Left renal pelvis (tissue), 4 donors: ENCODE results near the gene NAIF1. TPM values are rescaled to one million over a fixed set of nuclear protein-coding genes. Genes with fewer than 3 reads are reported as not detected.
"Not testable (repeated sequence)": the region's sequence is repeated elsewhere in the genome, so short reads cannot be mapped to it uniquely, and the experiment has no call there.

ENCODE experiments used
- DNase-seq, 4 donors: peaks; one replicate each; pipeline ENCODE4 v3.0.0-alpha.2; 2013; ENCODE audit warnings: low read depth in 4 of 4, low spot score in 3 of 4
- polyA plus RNA-seq, 4 donors: library from polyadenylated mRNA; unstranded; fragments of 120-200 nt; gene quantifications; one replicate each; pipeline ENCODE4 v1.2.1, GENCODE V29; 2013; ENCODE audit not compliant: insufficient read length in 4 of 4

The NAIF1 gene
- 10 to 100 TPM in 2 of 4 donors, 1 to 10 TPM in 2; 7.6 to 14.0 (median 11.0) TPM for polyA plus RNA-seq

GRCh38 chr9:128066713-128067644, at the start of gene NAIF1:
TSS of gene NAIF1 (minus strand) at chr9:128067320. CDS start at chr9:128067101, 219 bp downstream.
- DNase-seq: peak; percentile 97 to 99 (median 98)

- DNase-seq: no peak
These were observed 49.3 kb upstream of the NAIF1 start for GRCh38 chr9:128116104-128117083.

GRCh38 chr9:128115187-128116103, 48.3 kb upstream of the NAIF1 start:
- DNase-seq: no peak

GRCh38 chr9:128114326-128115186, 47.4 kb upstream of the NAIF1 start:
- no peak for DNase-seq

GRCh38 chr9:128113526-128114325, 46.6 kb upstream of the NAIF1 start:
- no peak for DNase-seq

GRCh38 chr9:128111726-128112125, 44.6 kb upstream of the NAIF1 start:
- not testable (repeated sequence) for DNase-seq

- no peak for DNase-seq
These were observed 42.1 kb upstream of the NAIF1 start for GRCh38 chr9:128109050-128109709.

GRCh38 chr9:128108269-128109049, 41.3 kb upstream of the NAIF1 start:
- no peak for DNase-seq

GRCh38 chr9:128107468-128108268, 40.5 kb upstream of the NAIF1 start:
- no peak for DNase-seq

GRCh38 chr9:128106940-128107467, 39.9 kb upstream of the NAIF1 start:
- DNase-seq: no peak

GRCh38 chr9:128106181-128106939, 39.2 kb upstream of the NAIF1 start:
- DNase-seq: no peak

GRCh38 chr9:128105538-128106175, 38.5 kb upstream of the NAIF1 start:
- no peak for DNase-seq

- no peak for DNase-seq
These were observed 37.1 kb upstream of the NAIF1 start for GRCh38 chr9:128104171-128104618.

- no peak for DNase-seq
These were observed 36.5 kb upstream of the NAIF1 start for GRCh38 chr9:128103589-128103962.
